Suprapubic skin (tissue), 4 donors: ENCODE data around the gene ERVV-1.

Source experiments
- CTCF ChIP-seq, 2 donors: fragments of 200-600 bp in 1 of 2; fragments of 450-650 bp in 1 of 2; sonication (generic) in 1 of 2; IDR thresholded peaks; one replicate each; pipeline ENCODE4 v1.5.1; 2016 to 2019; ENCODE audit warnings: antibody characterized with exemption in 2 of 2, mild to moderate bottlenecking in 1 of 2, moderate library complexity in 1 of 2
- EP300 ChIP-seq: sonication (generic); formaldehyde crosslinking; IDR thresholded peaks from one replicate; pipeline ENCODE4 v1.6.1; 2017; ENCODE audit warnings: antibody characterized with exemption
- POLR2A ChIP-seq, 2 donors: fragments of 450-650 bp; IDR thresholded peaks; one replicate each; pipeline ENCODE4 v1.6.1; 2017; ENCODE audit warnings: antibody characterized with exemption in 2 of 2, mild to moderate bottlenecking in 2 of 2, moderate library complexity in 2 of 2
- POLR2AphosphoS5 ChIP-seq, 3 donors: sonication (generic); formaldehyde crosslinking; IDR thresholded peaks; one replicate each; pipeline ENCODE4 v1.6.1; 2017; ENCODE audit warnings: antibody characterized with exemption in 3 of 3

- TF ChIP-seq CTCF (IDR thresholded peaks at IDR 0.05) (no peak), POLR2AphosphoS5 (IDR thresholded peaks at IDR 0.05) (no peak), EP300 (no peak), POLR2A (IDR thresholded peaks at IDR 0.05) (no peak)
These were observed 32.4 kb upstream of the ERVV-1 start for GRCh38 chr19:52981329-52981728.
